Measurements from ENCODE around the gene NOVA2.

NOVA2 gene

GRCh38 chr19:45918721-45919120, 54.9 kb downstream of the NOVA2 start:
- no peak for TF ChIP-seq CTCF (IDR thresholded peaks at IDR 0.05; ENCODE audit: control insufficient read depth, insufficient read depth, low read depth, low read length, missing control alignments)

GRCh38 chr19:45917421-45918091, 56.1 kb downstream of the NOVA2 start:
- no peak overlapping the region for H3K4me3 ChIP-seq (ENCODE audit: control insufficient read depth, low read depth, low read length)
- no peak for TF ChIP-seq CTCF (IDR thresholded peaks at IDR 0.05; ENCODE audit: control insufficient read depth, insufficient read depth, low read depth, low read length, missing control alignments)
- DNase-seq (ENCODE audit: low read depth): no peak

More at GRCh38 chr19:45918721-45919120, 54.9 kb downstream of the NOVA2 start:
- no peak overlapping the region for H3K4me3 ChIP-seq (ENCODE audit: control insufficient read depth, low read depth, low read length)
- no peak for DNase-seq (ENCODE audit: low read depth)

GRCh38 chr19:45913874-45914830, 59.5 kb downstream of the NOVA2 start, which contains the start of gene NANOS2:
Gene NANOS2 (minus strand): TSS chr19:45914778. CDS start chr19:45914693, 85 bp downstream.
- H3K4me3 ChIP-seq (ENCODE audit: control insufficient read depth, low read depth, low read length): no peak within 1 kb of the TSS
- DNase-seq (ENCODE audit: low read depth): no peak
- TF ChIP-seq CTCF (IDR thresholded peaks at IDR 0.05; ENCODE audit: control insufficient read depth, insufficient read depth, low read depth, low read length, missing control alignments): peak; percentile 2

- H3K4me3 ChIP-seq (ENCODE audit: control insufficient read depth, low read depth, low read length): no peak overlapping the region
- no peak for DNase-seq (ENCODE audit: low read depth)
- no peak for TF ChIP-seq CTCF (IDR thresholded peaks at IDR 0.05; ENCODE audit: control insufficient read depth, insufficient read depth, low read depth, low read length, missing control alignments)
Observed at GRCh38 chr19:45911291-45911690, 62.4 kb downstream of the NOVA2 start.

- TF ChIP-seq CTCF (IDR thresholded peaks at IDR 0.05; ENCODE audit: control insufficient read depth, insufficient read depth, low read depth, low read length, missing control alignments): no peak
- H3K4me3 ChIP-seq (ENCODE audit: control insufficient read depth, low read depth, low read length): no peak overlapping the region
- no peak for DNase-seq (ENCODE audit: low read depth)
Observed at GRCh38 chr19:45908956-45909355, 64.7 kb downstream of the NOVA2 start.

- TF ChIP-seq CTCF (IDR thresholded peaks at IDR 0.05; ENCODE audit: control insufficient read depth, insufficient read depth, low read depth, low read length, missing control alignments): no peak
- no peak overlapping the region for H3K4me3 ChIP-seq (ENCODE audit: control insufficient read depth, low read depth, low read length)
- DNase-seq (ENCODE audit: low read depth): no peak
Observed at GRCh38 chr19:45906221-45906620, 67.4 kb downstream of the NOVA2 start.

All from AG09309 (cell line).